GM12801 (cell line): ENCODE measurements around the gene HTRA3.

Experiments used
- TF ChIP-seq, protein P1 (sequence below): IDR thresholded peaks from one replicate; pipeline ENCODE4 v1.5.1; 2011; ENCODE audit warnings: control low read depth; ENCODE audit not compliant: insufficient read length; ENCODE audit errors: extremely low read depth

The HTRA3 gene

DNA sequence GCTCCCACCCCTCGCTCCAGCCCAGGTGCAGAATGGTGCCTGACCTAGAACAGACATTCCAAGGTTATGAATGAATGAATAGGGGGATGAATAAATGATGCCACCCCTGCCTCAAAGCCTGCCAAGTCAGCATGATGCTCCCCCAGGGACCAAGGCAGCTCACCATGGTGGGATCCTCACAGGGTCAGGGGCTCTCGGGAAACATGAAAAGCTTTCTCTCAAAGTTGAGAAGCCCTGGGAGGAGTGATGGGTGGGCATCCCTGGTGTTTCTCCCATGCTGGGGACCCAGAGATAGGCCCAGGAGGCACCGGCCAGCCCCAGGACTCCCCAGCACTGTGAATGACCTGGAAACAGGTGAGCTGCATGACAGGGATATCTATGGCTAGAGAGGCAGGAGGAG lies 58.9 kb downstream of the HTRA3 start:
- TF ChIP-seq, protein P1, sequence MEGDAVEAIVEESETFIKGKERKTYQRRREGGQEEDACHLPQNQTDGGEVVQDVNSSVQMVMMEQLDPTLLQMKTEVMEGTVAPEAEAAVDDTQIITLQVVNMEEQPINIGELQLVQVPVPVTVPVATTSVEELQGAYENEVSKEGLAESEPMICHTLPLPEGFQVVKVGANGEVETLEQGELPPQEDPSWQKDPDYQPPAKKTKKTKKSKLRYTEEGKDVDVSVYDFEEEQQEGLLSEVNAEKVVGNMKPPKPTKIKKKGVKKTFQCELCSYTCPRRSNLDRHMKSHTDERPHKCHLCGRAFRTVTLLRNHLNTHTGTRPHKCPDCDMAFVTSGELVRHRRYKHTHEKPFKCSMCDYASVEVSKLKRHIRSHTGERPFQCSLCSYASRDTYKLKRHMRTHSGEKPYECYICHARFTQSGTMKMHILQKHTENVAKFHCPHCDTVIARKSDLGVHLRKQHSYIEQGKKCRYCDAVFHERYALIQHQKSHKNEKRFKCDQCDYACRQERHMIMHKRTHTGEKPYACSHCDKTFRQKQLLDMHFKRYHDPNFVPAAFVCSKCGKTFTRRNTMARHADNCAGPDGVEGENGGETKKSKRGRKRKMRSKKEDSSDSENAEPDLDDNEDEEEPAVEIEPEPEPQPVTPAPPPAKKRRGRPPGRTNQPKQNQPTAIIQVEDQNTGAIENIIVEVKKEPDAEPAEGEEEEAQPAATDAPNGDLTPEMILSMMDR, result no peak

DNA sequence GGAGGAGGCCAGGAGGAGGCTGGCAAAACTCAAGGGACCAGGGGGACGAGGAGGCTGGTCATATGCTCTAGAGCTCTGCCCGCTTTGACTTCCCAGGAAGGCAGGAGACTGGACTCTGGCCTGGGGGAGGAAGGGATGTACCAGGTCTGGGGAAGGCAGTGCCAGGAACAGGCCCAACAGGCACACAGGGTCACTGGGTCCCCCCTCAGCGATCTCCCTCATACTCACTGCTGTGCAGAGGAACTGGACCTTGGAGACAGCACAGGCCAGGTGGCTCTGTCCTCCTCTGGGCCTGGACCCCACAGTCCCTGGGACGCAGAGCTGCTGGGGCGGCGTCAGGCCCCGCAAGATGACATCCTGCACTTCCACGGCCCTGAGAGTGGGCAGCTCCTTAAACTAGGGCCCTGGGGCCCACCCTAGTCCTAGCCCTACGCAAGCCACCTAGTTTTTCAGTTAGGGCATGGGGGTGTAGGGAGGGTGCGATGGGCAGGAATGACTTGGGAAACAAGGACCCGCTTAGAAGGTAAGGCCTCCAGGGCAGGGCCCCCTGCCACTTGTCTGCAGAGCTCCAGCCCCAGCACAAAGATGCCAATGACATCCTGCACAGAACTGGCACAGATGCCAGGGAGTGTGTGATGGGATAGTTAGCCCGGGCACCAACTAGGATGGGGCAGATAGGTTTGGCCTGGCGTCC lies 59.5 kb downstream of the HTRA3 start:
- TF ChIP-seq, protein P1, result no peak

DNA sequence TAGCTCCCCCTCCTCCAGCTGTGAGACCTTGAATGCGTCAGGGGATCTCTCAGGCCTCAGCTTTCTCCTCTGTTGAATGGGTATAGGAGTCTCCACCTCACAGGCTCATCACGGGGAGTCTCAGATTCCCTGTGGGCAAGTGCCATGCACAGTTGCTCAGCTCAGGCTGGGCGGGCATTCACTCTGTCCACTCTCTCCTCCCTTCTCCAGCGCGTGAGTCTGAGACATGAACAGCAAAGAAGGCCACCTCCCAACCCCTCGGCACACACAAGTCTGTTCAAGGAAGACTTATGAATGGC lies 60.0 kb downstream of the HTRA3 start:
- TF ChIP-seq, protein P1, result no peak

DNA sequence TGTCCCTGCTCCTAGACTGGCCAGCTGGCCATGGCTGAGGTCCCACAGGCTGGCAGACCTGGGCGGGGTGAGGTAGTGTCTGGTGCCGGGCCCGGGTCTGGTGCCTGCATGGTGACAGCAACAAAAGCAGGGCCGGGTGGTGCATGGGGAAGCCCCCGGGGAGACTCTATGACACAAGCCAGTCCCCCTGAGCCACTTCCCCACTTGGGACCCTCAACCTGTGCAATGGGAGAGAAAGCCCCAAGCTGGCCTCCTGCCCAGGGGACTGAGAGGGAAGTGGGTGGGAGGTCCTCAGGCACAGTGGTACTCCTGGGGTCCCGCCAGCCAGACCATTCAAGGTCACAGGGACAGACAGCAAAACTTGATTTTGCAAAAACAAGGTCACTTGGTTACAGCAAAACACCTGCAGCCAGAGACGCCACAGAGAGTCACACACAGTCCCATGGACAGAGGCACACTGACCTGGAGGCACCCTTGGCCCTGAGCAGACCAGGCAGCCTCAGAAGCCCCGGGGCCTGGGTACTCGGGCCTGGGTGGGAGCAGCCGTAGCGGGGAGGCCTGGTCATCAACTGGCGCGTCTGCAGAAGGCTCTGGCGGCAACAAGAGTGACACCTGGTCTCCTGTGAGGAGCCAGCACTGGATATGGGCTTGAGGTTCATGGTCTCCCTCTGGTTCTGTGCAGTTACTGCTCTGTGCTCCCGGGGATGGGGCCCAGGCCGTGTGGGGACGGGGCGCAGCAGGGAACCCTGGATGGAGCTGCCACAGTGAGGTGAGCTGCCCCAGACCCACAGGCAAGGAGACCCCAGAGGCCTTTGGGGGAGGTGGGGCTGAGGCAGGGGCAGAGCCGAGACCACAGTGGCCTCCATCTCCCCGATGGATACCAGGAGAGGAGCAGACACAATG lies 60.6 kb downstream of the HTRA3 start:
- TF ChIP-seq, protein P1, result no peak

DNA sequence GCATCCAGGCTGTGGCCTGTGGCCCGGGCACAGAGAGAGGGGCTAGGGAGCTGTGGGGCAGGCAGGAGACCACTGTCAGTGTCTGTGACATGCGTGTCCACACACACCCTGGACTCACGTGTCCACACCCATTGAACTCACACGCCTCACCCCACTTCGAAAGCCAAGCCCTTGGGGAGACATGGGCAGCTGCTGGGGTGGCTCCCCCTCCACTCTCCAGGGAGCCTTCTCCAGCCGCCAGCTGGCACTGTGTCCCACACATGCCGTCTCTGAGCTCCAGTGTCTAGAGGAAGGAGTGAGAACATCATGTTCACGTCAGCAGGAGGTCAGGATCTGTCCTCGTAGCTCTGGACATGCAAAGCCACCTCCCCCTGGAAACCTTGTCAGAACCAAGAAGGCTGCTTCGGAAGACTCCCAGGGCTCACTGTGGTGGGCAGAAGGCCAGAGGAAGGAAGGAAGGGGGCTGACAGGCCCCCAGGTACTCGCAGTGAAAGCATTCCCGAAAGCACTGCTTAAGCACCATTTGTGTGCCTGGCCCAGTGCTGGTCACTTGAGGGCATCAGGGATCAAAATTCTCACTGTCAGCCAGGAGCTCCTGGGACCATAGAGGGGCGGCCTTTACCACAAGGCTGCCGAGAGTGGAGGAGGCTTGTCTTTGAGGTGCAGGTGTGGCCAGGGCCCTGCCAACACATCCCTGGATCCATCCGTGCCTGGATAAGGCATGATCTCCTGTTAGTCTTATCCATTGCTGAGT lies 61.4 kb downstream of the HTRA3 start:
- TF ChIP-seq, protein P1, result no peak

DNA sequence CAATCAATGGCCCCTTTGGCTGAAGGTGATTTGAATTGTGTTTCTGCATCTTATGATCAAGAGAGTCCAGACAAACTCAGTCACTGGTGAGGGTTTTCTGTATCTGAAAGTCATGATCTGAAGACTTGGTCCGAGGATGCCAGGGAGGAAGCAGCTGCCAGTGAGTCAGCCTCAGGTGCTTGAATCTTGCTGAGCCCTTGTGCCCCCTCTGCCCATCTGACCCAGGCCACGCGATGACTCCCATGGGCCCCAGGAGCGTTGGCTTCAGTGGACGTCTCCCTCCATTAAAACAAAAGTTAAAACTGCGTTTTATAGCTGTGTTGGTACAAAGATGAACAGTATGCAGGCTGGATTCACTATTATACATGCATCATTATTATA lies 62.0 kb downstream of the HTRA3 start:
- TF ChIP-seq, protein P1, result no peak
